HAP-1 (cell line): ENCODE results near the gene METAP1D.
A peak's percentile ranks its signal among the peaks of the same experiment; 100 is the strongest.

Experiments
- DNase-seq, 2 experiments: peaks; one replicate each; pipeline ENCODE4 v3.0.0-alpha.2; 2016 to 2020; ENCODE audit warnings: low spot score in 2 of 2
- H3K27me3 ChIP-seq: fragments of 250-450 bp; sonication (Bioruptor Pico); 2 replicates; pipeline ENCODE4 v1.5.1; 2020; ENCODE audit warnings: low read depth, mild to moderate bottlenecking, moderate library complexity
- H3K36me3 ChIP-seq: fragments of 250-450 bp; sonication (Bioruptor Pico); replicated peaks from 2 replicates; pipeline ENCODE4 v1.5.1; 2020; ENCODE audit warnings: mild to moderate bottlenecking
- H3K4me1 ChIP-seq: fragments of 250-450 bp; sonication (Bioruptor Pico); 2 replicates; pipeline ENCODE4 v1.5.1; 2020; ENCODE audit warnings: mild to moderate bottlenecking
- H3K4me3 ChIP-seq: fragments of 250-450 bp; sonication (Bioruptor Pico); 2 replicates; pipeline ENCODE4 v1.5.1; 2020; ENCODE audit warnings: mild to moderate bottlenecking, moderate library complexity
- H3K9me3 ChIP-seq: fragments of 250-450 bp; sonication (Bioruptor Pico); 2 replicates; pipeline ENCODE4 v1.5.1; 2020; ENCODE audit warnings: mild to moderate bottlenecking, moderate library complexity
- in situ Hi-C: fragments of 300-500 bp; cut with MboI; formaldehyde crosslinking; loops from 3 replicates; pipeline ENCODE4 v1.14.3; 2020; ENCODE audit warnings: low sequenced_read_pairs, inconsistent platforms, mixed read lengths

Gene METAP1D

DNA sequence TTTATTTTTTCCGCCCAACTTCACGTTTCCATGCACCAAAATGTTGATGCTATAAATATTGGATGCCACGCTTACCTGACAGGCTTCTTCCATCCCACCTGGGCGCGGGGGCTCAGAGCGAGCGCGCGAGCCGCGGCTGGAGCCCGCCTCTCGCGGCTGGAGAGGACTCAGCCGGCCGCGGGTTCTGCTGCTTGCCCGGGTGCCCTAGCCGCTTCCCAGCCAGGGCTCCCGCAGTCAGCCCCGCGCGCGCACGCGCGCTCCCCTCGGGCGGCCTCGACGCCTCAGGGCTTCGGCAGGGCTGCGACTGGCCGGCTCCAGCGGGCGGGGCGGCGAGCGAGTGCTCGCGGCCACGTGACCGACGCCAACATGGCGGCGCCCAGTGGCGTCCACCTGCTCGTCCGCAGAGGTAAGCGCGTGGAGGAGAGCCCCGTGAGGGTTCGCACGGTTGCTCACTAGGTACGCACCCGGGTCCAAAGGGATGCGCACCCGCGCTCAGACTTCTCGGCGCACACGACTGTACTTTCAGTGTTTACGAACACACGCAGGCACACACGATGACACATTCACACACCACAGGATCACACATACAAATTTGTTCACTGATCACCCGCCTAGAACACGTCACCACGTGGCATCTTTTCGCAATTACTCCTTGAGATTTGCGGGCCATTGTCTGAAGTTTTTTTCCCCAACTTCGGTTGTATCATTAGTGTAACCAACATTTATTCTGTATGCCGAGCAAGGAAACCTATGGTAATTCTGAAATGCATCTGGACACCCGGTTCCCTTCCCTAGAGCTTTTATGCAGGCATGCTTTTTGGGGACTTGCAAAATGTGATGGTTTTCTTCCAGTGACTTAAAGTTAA lies at the start of gene METAP1D:
TSS of gene METAP1D (plus strand) at position 350 of the 866 bp plus-strand sequence. CDS start at position 367, 17 bp downstream.
- H3K27me3 ChIP-seq, result no peaks in the 10 kb centered on the region

DNA sequence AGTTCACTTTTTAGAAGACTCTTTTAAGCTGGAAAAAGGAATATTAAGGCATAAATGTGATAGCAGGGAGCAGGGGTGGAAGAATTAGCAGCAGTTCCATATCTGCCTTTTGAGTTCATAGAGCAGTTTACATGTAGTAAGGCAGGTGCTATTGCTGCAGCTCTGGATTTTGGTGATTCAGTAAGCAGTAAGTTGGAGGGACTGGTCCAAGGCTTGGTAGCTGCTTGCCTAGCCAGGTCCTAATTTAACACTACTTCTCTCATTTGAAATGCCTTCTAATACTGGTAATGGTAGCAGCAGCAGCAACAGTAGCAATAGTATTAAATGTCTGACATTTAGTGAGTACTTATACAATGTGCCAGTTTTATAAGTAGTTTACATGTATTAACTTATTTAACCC lies 47.5 kb upstream of the METAP1D start:
- Histone ChIP-seq H3K27me3 (no peaks in the 10 kb centered on the region), H3K36me3 (peaks cover 7% of the 10 kb centered on the region), H3K4me1 (no peaks in the 10 kb centered on the region), H3K4me3 (no peak overlapping the region), H3K9me3 (no peaks in the 10 kb centered on the region)
- no peak for DNase-seq
- in situ Hi-C loops, result no loop called here

More for the DNA sequence above, at the start of gene METAP1D:
- peak; percentile 77 to 94 for DNase-seq
- no peaks in the 10 kb centered on the region for H3K36me3 ChIP-seq
- peak within 1 kb of the TSS; percentile 69 for H3K4me3 ChIP-seq
- no peaks in the 10 kb centered on the region for H3K9me3 ChIP-seq
- peaks cover 7% of the 10 kb centered on the region for H3K4me1 ChIP-seq
- in situ Hi-C loops, result no loop called here

DNA sequence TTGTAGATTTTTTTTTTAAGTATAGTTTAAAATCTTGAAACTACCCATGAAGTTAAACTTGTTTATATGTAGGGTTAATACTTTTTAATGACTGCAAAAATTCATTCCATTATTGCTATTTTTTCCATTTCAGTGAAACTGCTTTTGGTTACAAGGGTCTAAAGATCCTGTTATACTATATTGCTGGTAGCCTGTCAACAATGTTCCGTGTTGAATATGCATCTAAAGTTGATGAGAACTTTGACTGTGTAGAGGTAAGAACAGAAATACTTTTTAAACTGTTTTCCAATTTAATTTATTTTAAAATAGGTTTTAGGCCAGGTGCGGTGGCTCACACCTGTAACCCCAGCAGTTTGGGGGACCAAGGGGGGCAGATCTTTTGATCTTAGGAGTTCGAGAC lies 47.0 kb upstream of the METAP1D start:
- DNase-seq, result no peak
- H3K36me3 ChIP-seq, result peaks cover 7% of the 10 kb centered on the region
- no peaks in the 10 kb centered on the region for H3K9me3 ChIP-seq
- no peak overlapping the region for H3K4me3 ChIP-seq
- no peaks in the 10 kb centered on the region for H3K4me1 ChIP-seq
- H3K27me3 ChIP-seq, result no peaks in the 10 kb centered on the region
- in situ Hi-C loops, result no loop called here

DNA sequence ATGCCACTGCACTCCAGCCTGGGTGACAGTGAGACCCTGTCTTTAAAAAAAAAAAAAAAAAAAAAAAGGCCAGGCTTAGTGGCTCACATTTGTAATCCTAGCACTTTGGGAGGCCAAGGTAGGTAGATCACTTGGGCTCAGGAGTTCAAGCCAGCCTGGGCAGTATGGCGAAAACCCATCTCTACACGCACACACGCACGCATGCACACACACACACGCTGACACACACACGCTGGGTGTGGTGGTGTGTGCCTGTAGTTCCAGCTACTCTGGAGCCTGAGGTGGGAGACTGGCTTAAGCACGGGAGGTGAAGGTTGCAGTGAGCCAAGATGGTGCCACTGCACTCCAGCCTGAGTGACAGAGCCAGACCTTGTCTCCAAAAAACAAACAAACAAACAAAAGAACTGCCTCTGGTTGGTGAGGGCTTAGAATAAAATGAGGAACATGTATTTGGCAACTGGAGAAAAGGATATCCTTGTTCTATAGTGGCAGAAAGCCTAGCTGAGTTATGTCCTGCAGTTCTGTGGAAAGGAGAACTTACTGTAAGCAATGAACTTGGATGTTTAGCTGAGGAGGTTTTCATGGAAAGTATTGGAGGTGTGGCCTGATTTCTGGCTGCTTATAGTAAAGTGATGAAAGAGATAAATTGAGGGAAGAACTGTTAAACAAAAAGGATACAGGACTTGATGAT lies 43.5 kb upstream of the METAP1D start:
- peaks cover 7% of the 10 kb centered on the region for H3K36me3 ChIP-seq
- no peaks in the 10 kb centered on the region for H3K27me3 ChIP-seq
- no peak for DNase-seq
- in situ Hi-C loops, result no loop called here
- H3K4me1 ChIP-seq, result no peaks in the 10 kb centered on the region
- H3K9me3 ChIP-seq, result no peaks in the 10 kb centered on the region
- no peak overlapping the region for H3K4me3 ChIP-seq

DNA sequence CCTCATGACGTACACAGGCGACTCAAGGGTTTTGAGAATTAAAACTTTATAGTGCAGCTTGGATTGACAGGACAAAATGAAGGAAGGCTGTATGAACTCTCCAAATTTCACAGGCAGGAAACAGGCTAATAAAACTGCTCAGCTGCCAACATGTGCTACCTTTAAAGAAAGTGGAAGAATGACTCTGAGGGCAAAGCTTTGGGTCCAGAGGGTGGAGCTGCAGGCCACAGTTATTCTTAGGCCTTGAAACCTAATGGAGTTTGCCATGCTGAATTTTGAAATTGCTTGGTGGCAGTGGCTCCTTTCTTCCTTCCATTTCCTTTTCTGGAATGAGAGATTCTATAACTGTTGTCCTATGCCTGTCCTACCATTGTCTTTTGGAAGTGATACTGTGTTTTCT lies 42.7 kb upstream of the METAP1D start:
- peaks cover 7% of the 10 kb centered on the region for H3K36me3 ChIP-seq
- no peaks in the 10 kb centered on the region for H3K27me3 ChIP-seq
- no peak overlapping the region for H3K4me3 ChIP-seq
- in situ Hi-C loops, result no loop called here
- no peaks in the 10 kb centered on the region for H3K4me1 ChIP-seq
- no peaks in the 10 kb centered on the region for H3K9me3 ChIP-seq
- no peak for DNase-seq

DNA sequence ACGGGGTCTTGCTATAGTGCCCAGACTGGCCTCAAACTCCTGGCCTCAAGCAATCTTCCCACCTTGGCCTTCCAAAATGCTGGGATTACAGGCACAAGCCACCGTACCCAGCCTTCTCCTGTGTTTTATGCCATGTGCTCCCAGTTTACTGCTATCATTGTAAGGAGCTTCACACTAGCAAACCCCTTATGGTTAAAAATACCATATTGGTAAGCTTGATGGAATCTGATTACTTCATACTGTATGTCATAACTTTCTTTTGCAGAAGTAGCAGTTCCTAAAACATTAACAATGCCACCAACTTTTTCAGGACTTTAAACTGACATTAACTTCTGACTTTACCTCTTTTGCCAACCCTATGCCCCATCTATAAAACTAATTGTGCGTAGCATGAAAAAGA lies 41.3 kb upstream of the METAP1D start:
- no peaks in the 10 kb centered on the region for H3K9me3 ChIP-seq
- H3K4me1 ChIP-seq, result peaks cover 3% of the 10 kb centered on the region; the same call in 1 of the 2 replicates
- H3K4me3 ChIP-seq, result no peak overlapping the region
- in situ Hi-C loops, result no loop called here
- DNase-seq, result no peak
- H3K36me3 ChIP-seq, result peaks cover 7% of the 10 kb centered on the region
- H3K27me3 ChIP-seq, result no peaks in the 10 kb centered on the region

DNA sequence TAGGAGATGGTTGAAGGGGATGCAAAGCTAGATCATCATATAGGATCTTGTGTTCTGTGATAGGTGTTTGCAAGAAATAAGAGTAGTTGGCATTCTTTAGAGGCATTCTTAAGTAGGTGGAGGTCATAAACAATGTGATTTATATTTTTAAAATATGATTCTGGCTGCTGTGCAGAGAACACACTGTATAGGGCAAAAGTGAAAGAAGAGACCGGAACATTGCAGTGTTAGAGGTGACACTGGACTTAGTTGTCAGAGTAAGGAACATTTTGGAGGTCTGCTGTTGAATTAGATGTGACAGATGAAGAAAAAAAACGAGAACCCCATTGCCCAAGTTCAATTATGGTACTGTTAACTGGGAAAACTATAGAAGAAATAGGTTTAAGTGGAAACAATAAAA lies 39.8 kb upstream of the METAP1D start:
- Histone ChIP-seq H3K4me1 (peaks cover 13% of the 10 kb centered on the region), H3K36me3 (peaks cover 2% of the 10 kb centered on the region), H3K9me3 (no peaks in the 10 kb centered on the region), H3K4me3 (no peak overlapping the region), H3K27me3 (no peaks in the 10 kb centered on the region)
- DNase-seq, result no peak
- in situ Hi-C loops, result no loop called here

DNA sequence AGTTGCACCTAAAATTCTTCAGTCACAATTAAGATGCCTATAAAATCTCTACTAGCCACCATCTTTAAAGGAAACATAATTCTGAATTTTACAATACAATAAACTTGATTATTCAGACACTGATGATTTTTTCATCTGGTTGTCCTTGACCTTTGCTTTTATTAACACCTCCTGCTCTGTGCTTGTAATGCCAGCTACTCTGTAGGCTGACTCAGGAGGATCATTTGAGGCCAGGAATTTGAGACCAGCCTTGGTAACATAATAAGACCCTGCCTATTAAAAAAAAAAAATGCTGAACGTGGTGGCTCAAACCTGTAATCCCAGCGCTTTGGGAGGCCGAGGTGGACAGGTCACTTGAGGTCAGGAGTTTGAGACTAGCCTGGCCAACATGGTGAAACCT lies 39.2 kb upstream of the METAP1D start:
- H3K27me3 ChIP-seq, result no peaks in the 10 kb centered on the region
- no peaks in the 10 kb centered on the region for H3K9me3 ChIP-seq
- H3K36me3 ChIP-seq, result no peaks in the 10 kb centered on the region; the same call in 1 of the 2 replicates
- DNase-seq, result no peak
- no peak overlapping the region for H3K4me3 ChIP-seq
- H3K4me1 ChIP-seq, result peaks cover 19% of the 10 kb centered on the region
- in situ Hi-C loops, result no loop called here

DNA sequence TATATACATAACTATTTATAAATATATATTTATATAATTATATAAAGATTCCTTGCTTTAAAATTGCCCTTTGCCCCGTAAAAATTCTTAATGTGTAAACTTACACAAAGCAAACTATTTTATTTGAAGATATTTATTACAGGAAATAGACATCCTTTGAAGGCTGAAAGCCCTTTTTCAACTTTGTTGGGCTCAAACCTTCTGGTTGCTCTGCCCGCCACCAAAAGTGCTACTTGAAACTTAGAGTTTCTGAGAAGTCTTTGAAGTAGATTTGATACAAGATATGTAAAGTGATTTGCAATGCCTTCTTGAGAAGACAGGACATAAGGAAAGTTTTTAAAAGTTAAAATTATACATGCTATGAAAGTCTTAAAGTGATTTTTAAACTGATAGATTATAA lies 36.6 kb upstream of the METAP1D start:
- no peak for DNase-seq
- in situ Hi-C loops, result no loop called here
- peaks cover 6% of the 10 kb centered on the region for H3K36me3 ChIP-seq
- no peak overlapping the region for H3K4me3 ChIP-seq
- H3K27me3 ChIP-seq, result no peaks in the 10 kb centered on the region
- H3K4me1 ChIP-seq, result peaks cover 25% of the 10 kb centered on the region
- H3K9me3 ChIP-seq, result no peaks in the 10 kb centered on the region

DNA sequence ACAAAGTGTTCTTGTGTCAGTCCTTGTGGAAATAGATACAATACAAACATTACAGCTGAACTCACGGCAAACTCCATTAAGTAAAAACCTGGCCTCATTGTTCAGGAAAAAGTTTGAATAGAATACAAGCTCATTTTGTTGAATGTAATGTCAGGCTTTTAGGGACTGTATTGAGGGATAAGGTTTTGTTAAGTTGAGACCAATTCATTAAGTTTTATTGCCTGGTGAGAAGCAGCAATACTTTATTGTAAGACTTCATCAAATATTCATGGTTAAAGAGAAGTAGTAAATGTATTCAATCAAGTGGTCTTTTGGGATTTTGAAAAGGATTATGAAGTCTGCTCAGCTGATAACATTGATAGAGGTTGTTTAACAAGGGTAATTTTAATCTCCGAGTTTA lies 35.4 kb upstream of the METAP1D start:
- peak in 1 of 2 experiments; percentile 100 for DNase-seq
- H3K4me1 ChIP-seq, result peaks cover 25% of the 10 kb centered on the region
- in situ Hi-C loops, result no loop called here

DNA sequence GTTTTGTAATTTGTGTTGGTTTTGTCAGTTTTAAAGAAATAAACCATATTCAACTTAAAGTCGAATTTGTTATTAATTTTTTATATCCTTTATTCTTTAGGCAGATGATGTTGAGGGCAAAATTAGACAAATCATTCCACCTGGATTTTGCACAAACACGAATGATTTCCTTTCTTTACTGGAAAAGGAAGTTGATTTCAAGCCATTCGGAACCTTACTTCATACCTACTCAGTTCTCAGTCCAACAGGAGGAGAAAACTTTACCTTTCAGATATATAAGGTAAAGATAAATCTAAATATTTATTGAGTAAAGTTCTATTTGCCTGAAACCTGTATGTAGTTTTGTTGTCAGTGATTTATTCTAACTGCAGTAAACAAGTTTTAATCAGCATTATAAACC lies 34.5 kb upstream of the METAP1D start:
- no peak for DNase-seq
- no peaks in the 10 kb centered on the region for H3K27me3 ChIP-seq
- in situ Hi-C loops, result no loop called here
- H3K36me3 ChIP-seq, result peaks cover 9% of the 10 kb centered on the region
- peaks cover 25% of the 10 kb centered on the region for H3K4me1 ChIP-seq
- no peaks in the 10 kb centered on the region for H3K9me3 ChIP-seq
- no peak overlapping the region for H3K4me3 ChIP-seq

More for the DNA sequence above, 35.4 kb upstream of the METAP1D start:
- Histone ChIP-seq H3K36me3 (peaks cover 7% of the 10 kb centered on the region), H3K27me3 (no peaks in the 10 kb centered on the region), H3K9me3 (no peaks in the 10 kb centered on the region), H3K4me3 (no peak overlapping the region)

DNA sequence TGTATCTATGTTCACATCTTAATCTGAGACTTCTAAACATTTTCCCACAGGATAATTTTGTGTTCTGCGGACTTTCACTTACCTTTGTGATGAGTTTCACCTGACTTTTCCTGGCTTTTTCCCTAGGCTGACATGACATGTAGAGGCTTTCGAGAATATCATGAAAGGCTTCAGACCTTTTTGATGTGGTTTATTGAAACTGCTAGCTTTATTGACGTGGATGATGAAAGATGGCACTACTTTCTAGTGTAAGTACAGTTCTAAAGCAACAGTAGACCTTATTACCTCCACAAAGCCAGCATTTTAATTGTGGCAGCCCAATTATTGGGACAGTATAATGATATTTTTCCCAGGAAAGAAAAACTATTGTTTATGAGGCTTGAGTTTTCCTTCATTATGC lies 34.1 kb upstream of the METAP1D start:
- peaks cover 9% of the 10 kb centered on the region for H3K36me3 ChIP-seq
- H3K4me1 ChIP-seq, result peaks cover 25% of the 10 kb centered on the region
- no peaks in the 10 kb centered on the region for H3K9me3 ChIP-seq
- no peaks in the 10 kb centered on the region for H3K27me3 ChIP-seq
- no peak overlapping the region for H3K4me3 ChIP-seq
- in situ Hi-C loops, result no loop called here
- DNase-seq, result peak in 1 of 2 experiments; percentile 18

DNA sequence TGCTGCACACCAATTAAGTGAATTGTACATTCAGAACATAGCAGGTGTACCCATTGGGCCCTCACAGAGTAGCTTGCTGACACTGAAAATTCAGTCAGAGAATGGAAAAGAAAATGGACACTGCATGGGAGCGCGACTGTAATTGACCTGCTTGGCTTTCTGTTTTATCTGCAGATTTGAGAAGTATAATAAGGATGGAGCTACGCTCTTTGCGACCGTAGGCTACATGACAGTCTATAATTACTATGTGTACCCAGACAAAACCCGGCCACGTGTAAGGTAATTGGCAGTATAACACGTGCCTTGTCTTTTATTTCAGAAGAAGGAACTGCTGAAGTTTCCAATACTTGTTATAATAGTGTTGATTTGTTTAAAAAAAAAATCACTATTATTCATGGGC lies 33.5 kb upstream of the METAP1D start:
- Histone ChIP-seq H3K36me3 (peaks cover 9% of the 10 kb centered on the region), H3K9me3 (no peaks in the 10 kb centered on the region), H3K4me3 (no peak overlapping the region), H3K27me3 (no peaks in the 10 kb centered on the region), H3K4me1 (peaks cover 25% of the 10 kb centered on the region)
- in situ Hi-C loops, result no loop called here
- DNase-seq, result no peak

DNA sequence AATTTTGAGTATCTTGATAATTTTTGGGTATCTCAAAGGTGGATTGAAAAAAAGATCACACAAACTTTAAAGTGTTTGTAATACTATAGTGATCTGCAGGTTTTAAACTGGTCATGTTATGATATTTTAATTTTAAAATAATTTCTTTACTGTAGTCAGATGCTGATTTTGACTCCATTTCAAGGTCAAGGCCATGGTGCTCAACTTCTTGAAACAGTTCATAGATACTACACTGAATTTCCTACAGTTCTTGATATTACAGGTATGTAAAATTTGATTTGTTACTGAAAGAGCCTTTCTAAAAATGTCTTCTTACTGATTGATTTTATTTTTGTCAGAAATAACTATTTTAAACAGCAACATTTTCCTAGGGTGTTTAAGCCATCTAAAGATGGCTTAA lies 33.1 kb upstream of the METAP1D start:
- H3K4me3 ChIP-seq, result no peak overlapping the region
- DNase-seq, result no peak
- H3K27me3 ChIP-seq, result no peaks in the 10 kb centered on the region
- no peaks in the 10 kb centered on the region for H3K9me3 ChIP-seq
- in situ Hi-C loops, result no loop called here
- H3K36me3 ChIP-seq, result peaks cover 9% of the 10 kb centered on the region
- H3K4me1 ChIP-seq, result peaks cover 25% of the 10 kb centered on the region
